ENCODE results near the gene KMT2C. TPM values are rescaled to one million over a fixed set of nuclear protein-coding genes. Genes with fewer than 3 reads are reported as not detected.

KMT2C gene
- total RNA-seq, 3 donors from 2014 or later: 73.6 to 112 (median 85.5) TPM

DNA sequence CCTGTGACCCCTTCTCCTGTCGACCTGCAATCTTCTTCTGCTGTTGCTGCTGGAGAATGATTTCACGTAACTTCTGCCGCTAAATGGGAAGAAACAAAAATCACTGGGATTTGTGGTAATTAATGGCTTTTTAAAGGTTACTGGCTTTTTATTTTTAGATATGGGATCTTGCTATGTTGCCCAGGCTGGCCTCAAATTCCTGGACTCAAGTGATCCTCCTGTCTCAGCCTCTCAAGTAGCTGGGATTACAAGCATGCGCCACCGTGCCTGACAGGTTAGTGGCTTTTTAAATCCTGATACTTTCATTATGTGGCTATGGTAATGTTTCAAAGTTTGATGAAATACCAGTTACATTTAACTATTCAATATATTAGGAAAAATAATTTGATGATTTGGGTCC is 255.8 kb downstream of the KMT2C start:
- Histone ChIP-seq H3K9me3 (no peaks in the 10 kb centered on the region), H3K4me3 (no peak overlapping the region), H3K4me1 (no peaks in the 10 kb centered on the region), H3K27me3 (no peaks in the 10 kb centered on the region), H3K27ac (no peak overlapping the region), H3K36me3 (no peaks in the 10 kb centered on the region)
- TF ChIP-seq, protein P1, sequence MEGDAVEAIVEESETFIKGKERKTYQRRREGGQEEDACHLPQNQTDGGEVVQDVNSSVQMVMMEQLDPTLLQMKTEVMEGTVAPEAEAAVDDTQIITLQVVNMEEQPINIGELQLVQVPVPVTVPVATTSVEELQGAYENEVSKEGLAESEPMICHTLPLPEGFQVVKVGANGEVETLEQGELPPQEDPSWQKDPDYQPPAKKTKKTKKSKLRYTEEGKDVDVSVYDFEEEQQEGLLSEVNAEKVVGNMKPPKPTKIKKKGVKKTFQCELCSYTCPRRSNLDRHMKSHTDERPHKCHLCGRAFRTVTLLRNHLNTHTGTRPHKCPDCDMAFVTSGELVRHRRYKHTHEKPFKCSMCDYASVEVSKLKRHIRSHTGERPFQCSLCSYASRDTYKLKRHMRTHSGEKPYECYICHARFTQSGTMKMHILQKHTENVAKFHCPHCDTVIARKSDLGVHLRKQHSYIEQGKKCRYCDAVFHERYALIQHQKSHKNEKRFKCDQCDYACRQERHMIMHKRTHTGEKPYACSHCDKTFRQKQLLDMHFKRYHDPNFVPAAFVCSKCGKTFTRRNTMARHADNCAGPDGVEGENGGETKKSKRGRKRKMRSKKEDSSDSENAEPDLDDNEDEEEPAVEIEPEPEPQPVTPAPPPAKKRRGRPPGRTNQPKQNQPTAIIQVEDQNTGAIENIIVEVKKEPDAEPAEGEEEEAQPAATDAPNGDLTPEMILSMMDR (IDR thresholded peaks at IDR 0.05): no peak
- TF ChIP-seq POLR2A (IDR thresholded peaks at IDR 0.05) (no peak), POLR2AphosphoS5 (IDR thresholded peaks at IDR 0.05) (no peak)
- intact Hi-C loops (cut with DNase I; ENCODE audit: low total_unique reads): no loop called here
- DNase-seq (ENCODE audit: low spot score in 2 of 2): no peak

DNA sequence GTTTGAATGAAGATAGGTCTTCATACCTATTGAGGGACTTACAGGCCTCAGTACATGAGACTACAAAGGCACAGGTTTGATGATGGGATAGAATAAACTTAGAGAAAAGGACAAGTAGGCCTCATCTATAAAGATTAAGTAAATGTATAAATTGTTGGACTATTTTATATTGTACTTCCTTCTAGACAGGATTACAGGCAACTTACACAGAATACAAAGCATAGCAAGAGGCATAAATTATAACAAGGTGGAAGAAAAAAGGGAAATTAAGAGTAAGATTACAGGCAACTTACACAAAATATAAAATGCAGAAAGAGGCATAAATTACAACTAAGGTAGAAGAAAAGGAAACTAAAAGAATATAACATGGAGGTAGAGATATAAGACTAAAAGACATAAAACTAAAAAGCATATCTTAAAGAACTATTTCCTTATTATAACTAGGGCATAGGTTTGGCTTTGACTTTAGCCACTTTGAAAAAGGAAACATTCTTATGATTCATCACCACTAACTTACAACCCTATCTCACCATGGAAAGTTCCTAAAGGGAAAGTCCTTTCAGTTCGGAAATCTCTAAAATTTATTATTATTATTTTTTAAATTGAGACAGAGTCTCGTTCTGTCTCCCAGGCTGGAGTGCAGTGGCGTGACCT is 257.3 kb downstream of the KMT2C start:
- H3K36me3 ChIP-seq: no peaks in the 10 kb centered on the region
- H3K9me3 ChIP-seq: no peaks in the 10 kb centered on the region
- no peaks in the 10 kb centered on the region for H3K4me1 ChIP-seq
- no peak overlapping the region for H3K27ac ChIP-seq
- intact Hi-C loops (cut with DNase I; ENCODE audit: low total_unique reads): no loop called here
- no peak for DNase-seq (ENCODE audit: low spot score in 2 of 2)
- H3K4me3 ChIP-seq: no peak overlapping the region
- no peaks in the 10 kb centered on the region for H3K27me3 ChIP-seq
- TF ChIP-seq, protein P1 (IDR thresholded peaks at IDR 0.05): no peak
- TF ChIP-seq POLR2A (IDR thresholded peaks at IDR 0.05) (no peak), POLR2AphosphoS5 (IDR thresholded peaks at IDR 0.05) (no peak)

DNA sequence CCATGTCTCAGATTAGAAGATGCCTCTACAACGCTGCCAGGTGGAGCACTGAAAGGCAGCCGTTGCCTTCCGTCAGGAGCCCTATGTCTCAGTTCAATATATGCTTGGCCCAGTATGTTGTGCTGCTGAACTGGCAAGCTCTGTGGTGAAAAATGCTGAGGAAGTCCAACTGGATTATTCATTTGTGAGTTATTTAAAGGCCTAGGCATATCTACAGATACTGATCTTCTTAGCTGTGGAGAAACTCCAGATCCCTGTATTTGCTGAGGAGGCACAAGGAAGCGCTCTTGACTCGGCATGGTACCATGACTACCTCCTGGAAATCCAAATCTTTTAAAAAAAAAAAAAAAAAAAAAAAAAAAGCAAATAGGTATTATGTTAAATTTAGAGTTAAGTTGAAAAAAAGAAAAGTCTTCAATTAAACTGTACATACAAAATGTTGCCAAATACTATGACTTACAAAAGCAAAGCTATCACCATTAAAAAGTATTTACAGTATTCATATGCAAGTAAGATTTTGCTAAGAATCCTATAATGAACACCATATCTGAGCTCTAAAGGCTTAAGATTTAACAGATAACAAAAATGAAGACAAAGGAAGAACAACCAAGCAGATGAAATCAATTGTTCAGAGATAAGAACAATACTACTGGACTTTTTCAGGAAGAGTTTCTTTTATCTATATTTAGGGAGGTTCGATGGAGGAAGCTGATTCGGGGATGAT is 258.0 kb downstream of the KMT2C start:
- Histone ChIP-seq H3K4me1 (no peaks in the 10 kb centered on the region), H3K27me3 (no peaks in the 10 kb centered on the region), H3K36me3 (no peaks in the 10 kb centered on the region), H3K9me3 (no peaks in the 10 kb centered on the region), H3K4me3 (no peak overlapping the region), H3K27ac (no peak overlapping the region)
- no peak for DNase-seq (ENCODE audit: low spot score in 2 of 2)
- intact Hi-C loops (cut with DNase I; ENCODE audit: low total_unique reads): no loop called here
- TF ChIP-seq, protein P1 (IDR thresholded peaks at IDR 0.05): no peak
- TF ChIP-seq POLR2AphosphoS5 (IDR thresholded peaks at IDR 0.05) (no peak), POLR2A (IDR thresholded peaks at IDR 0.05) (no peak)

DNA sequence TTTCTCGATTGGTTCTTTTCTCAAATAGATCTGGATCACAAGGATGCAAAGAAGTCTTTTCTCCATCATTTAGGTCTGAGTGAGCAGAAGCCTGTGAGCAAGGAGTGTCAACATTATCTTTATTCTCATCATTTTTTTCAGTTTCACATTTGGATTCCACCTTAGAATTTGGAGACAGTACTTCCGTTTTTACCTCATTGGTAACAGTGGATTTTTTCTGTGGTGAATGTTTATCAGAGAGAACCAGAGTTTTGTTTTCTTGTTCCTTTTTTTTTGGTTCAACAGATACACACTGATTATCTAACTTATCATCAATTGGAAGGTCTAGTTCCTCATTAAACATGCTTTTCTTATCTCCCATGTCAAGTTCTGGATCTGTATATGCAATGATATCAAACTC is 259.0 kb downstream of the KMT2C start:
- Histone ChIP-seq H3K27ac (no peak overlapping the region), H3K4me1 (no peaks in the 10 kb centered on the region), H3K36me3 (no peaks in the 10 kb centered on the region), H3K27me3 (no peaks in the 10 kb centered on the region), H3K9me3 (no peaks in the 10 kb centered on the region), H3K4me3 (no peak overlapping the region)
- intact Hi-C loops (cut with DNase I; ENCODE audit: low total_unique reads): no loop called here
- no peak for DNase-seq (ENCODE audit: low spot score in 2 of 2)
- TF ChIP-seq, protein P1 (IDR thresholded peaks at IDR 0.05): no peak
- TF ChIP-seq POLR2AphosphoS5 (IDR thresholded peaks at IDR 0.05) (no peak), POLR2A (IDR thresholded peaks at IDR 0.05) (no peak)

DNA sequence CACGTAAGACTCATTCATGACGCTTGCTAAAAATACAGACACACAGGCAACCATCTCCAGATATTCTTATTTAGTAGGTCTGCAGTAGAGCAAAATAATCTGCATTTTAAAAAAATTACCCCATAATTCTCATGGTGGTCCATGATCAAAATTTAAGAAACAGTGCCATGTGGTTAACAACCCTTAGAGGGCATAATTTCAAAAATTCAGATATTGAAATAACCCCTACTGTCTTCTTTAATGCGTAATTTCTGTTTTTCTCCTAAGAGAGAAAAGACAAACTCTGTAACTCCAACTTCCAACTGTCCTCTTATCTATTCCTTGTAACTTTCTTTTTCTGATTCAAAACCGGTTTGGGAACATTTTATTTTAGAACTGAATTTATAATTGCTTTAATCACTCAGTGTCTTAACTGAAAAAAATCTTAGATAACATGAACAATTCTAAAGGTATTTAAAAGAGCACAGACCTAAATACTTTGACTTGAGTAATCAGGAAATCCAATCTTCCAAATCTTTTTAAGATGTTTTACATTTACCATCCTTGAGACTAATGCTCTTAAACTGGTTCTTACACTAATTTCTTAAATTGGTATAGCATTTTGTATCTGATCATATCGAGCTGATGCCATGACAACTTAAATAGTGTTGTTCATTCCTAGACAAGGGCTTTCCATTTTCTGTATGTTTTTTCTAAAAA is 262.3 kb downstream of the KMT2C start:
- Histone ChIP-seq H3K9me3 (no peaks in the 10 kb centered on the region), H3K27me3 (no peaks in the 10 kb centered on the region), H3K36me3 (no peaks in the 10 kb centered on the region), H3K4me3 (no peak overlapping the region), H3K27ac (no peak overlapping the region), H3K4me1 (no peaks in the 10 kb centered on the region)
- TF ChIP-seq POLR2AphosphoS5 (IDR thresholded peaks at IDR 0.05) (no peak), POLR2A (IDR thresholded peaks at IDR 0.05) (no peak)
- TF ChIP-seq, protein P1 (IDR thresholded peaks at IDR 0.05): no peak
- DNase-seq (ENCODE audit: low spot score in 2 of 2): no peak
- intact Hi-C loops (cut with DNase I; ENCODE audit: low total_unique reads): no loop called here
